HL-60 (cell line): ENCODE data around the gene ARRB2.

Source experiments
- GABPA ChIP-seq: IDR thresholded peaks from 2 replicates; pipeline ENCODE4 v1.6.1; 2012; ENCODE audit warnings: low read depth
- POLR2AphosphoS5 ChIP-seq: IDR thresholded peaks from 2 replicates; pipeline ENCODE4 v1.6.1; 2012; ENCODE audit warnings: low read depth
- TF ChIP-seq, protein P1 (sequence below): IDR thresholded peaks from one replicate; pipeline ENCODE4 v1.5.1; 2011; ENCODE audit warnings: low read length, control low read depth, inconsistent platforms; ENCODE audit not compliant: insufficient read depth
- TF ChIP-seq, protein P2 (sequence below): IDR thresholded peaks from 2 replicates; pipeline ENCODE4 v1.6.1; 2012; ENCODE audit warnings: low read depth; ENCODE audit not compliant: insufficient replicate concordance

DNA sequence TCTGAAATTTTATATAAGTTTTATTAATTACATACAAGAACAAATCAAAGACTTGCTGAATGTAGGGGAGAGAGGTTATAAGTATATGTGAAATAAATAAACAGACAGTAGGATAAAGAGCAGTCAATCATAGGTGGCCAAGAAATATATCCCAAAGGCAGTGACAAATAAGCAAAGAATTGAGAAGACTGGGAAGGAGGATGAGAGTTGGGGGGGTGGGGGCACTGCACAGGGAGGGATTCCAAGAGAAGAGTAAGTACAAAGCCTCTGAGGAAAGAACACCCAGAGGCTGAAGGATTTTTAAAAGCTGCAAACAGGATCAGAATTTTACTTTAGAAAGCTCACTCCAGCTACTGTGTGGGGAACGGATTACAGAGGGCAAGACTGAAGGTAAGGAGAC, 9.3 kb upstream of the ARRB2 start:
- TF ChIP-seq, protein P1, sequence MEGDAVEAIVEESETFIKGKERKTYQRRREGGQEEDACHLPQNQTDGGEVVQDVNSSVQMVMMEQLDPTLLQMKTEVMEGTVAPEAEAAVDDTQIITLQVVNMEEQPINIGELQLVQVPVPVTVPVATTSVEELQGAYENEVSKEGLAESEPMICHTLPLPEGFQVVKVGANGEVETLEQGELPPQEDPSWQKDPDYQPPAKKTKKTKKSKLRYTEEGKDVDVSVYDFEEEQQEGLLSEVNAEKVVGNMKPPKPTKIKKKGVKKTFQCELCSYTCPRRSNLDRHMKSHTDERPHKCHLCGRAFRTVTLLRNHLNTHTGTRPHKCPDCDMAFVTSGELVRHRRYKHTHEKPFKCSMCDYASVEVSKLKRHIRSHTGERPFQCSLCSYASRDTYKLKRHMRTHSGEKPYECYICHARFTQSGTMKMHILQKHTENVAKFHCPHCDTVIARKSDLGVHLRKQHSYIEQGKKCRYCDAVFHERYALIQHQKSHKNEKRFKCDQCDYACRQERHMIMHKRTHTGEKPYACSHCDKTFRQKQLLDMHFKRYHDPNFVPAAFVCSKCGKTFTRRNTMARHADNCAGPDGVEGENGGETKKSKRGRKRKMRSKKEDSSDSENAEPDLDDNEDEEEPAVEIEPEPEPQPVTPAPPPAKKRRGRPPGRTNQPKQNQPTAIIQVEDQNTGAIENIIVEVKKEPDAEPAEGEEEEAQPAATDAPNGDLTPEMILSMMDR = no peak
- TF ChIP-seq POLR2AphosphoS5 (no peak), GABPA (no peak)
- TF ChIP-seq, protein P2, sequence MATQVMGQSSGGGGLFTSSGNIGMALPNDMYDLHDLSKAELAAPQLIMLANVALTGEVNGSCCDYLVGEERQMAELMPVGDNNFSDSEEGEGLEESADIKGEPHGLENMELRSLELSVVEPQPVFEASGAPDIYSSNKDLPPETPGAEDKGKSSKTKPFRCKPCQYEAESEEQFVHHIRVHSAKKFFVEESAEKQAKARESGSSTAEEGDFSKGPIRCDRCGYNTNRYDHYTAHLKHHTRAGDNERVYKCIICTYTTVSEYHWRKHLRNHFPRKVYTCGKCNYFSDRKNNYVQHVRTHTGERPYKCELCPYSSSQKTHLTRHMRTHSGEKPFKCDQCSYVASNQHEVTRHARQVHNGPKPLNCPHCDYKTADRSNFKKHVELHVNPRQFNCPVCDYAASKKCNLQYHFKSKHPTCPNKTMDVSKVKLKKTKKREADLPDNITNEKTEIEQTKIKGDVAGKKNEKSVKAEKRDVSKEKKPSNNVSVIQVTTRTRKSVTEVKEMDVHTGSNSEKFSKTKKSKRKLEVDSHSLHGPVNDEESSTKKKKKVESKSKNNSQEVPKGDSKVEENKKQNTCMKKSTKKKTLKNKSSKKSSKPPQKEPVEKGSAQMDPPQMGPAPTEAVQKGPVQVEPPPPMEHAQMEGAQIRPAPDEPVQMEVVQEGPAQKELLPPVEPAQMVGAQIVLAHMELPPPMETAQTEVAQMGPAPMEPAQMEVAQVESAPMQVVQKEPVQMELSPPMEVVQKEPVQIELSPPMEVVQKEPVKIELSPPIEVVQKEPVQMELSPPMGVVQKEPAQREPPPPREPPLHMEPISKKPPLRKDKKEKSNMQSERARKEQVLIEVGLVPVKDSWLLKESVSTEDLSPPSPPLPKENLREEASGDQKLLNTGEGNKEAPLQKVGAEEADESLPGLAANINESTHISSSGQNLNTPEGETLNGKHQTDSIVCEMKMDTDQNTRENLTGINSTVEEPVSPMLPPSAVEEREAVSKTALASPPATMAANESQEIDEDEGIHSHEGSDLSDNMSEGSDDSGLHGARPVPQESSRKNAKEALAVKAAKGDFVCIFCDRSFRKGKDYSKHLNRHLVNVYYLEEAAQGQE = no peak
